ENCODE results near the gene CDX4.
"Not testable (repeated sequence)": the region's sequence is repeated elsewhere in the genome, so short reads cannot be mapped to it uniquely, and the experiment has no call there.

The CDX4 gene

GRCh38 chrX:73481521-73481920 lies 34.7 kb downstream of the CDX4 start:
- Histone ChIP-seq H3K4me1 (ENCODE audit: insufficient read depth, low read length) (no peaks in the 10 kb centered on the region), H3K27ac (ENCODE audit: low read depth, low read length) (no peak overlapping the region)

GRCh38 chrX:73490661-73491060 lies 43.8 kb downstream of the CDX4 start:
- no peak overlapping the region for H3K27ac ChIP-seq (ENCODE audit: low read depth, low read length)
- no peaks in the 10 kb centered on the region for H3K9me3 ChIP-seq (ENCODE audit: low read length)
- H3K4me3 ChIP-seq (ENCODE audit: low read depth in 1 of 2, low read length in 2 of 2), result no peak overlapping the region
- no peaks in the 10 kb centered on the region for H3K27me3 ChIP-seq (ENCODE audit: control insufficient read depth in 1 of 2, insufficient read depth in 2 of 2, low read length in 2 of 2)
- no peak overlapping the region for H3K9ac ChIP-seq (ENCODE audit: low read length)
- no peaks in the 10 kb centered on the region for H3K36me3 ChIP-seq (ENCODE audit: insufficient read depth, low read length)
- no peaks in the 10 kb centered on the region for H3K4me1 ChIP-seq (ENCODE audit: insufficient read depth, low read length)

More at GRCh38 chrX:73481521-73481920, 34.7 kb downstream of the CDX4 start:
- Histone ChIP-seq H3K36me3 (ENCODE audit: insufficient read depth, low read length) (no peaks in the 10 kb centered on the region), H3K27me3 (ENCODE audit: control insufficient read depth in 1 of 2, insufficient read depth in 2 of 2, low read length in 2 of 2) (no peaks in the 10 kb centered on the region), H3K9ac (ENCODE audit: low read length) (no peak overlapping the region), H3K4me3 (ENCODE audit: low read depth in 1 of 2, low read length in 2 of 2) (no peak overlapping the region), H3K9me3 (ENCODE audit: low read length) (no peaks in the 10 kb centered on the region)

- not testable (repeated sequence) for H3K9ac ChIP-seq (ENCODE audit: low read length); H3K27me3 ChIP-seq (ENCODE audit: control insufficient read depth in 1 of 2, insufficient read depth in 2 of 2, low read length in 2 of 2); H3K4me3 ChIP-seq (ENCODE audit: low read depth in 1 of 2, low read length in 2 of 2); H3K36me3 ChIP-seq (ENCODE audit: insufficient read depth, low read length); H3K27ac ChIP-seq (ENCODE audit: low read depth, low read length); H3K9me3 ChIP-seq (ENCODE audit: low read length); H3K4me1 ChIP-seq (ENCODE audit: insufficient read depth, low read length)
Measured at GRCh38 chrX:73492178-73492577, 45.3 kb downstream of the CDX4 start.

All from muscle layer of colon (tissue), 2 donors.